SK-N-SH (cell line): Measurements from ENCODE around the gene GPR107.

ENCODE experiments used
- CHD2 ChIP-seq: fragments of 150-350 bp; IDR thresholded peaks from 2 replicates; pipeline ENCODE4 v1.6.1; 2018; ENCODE audit warnings: low read length; ENCODE audit not compliant: partially characterized antibody
- GABPA ChIP-seq: IDR thresholded peaks from 2 replicates; pipeline ENCODE4 v1.4.0; 2012; ENCODE audit warnings: low read depth, mild to moderate bottlenecking
- POLR2AphosphoS5 ChIP-seq: IDR thresholded peaks from 2 replicates; pipeline ENCODE4 v1.6.1; 2012; ENCODE audit warnings: low read depth, low read length
- TAF1 ChIP-seq: IDR thresholded peaks from 2 replicates; pipeline ENCODE4 v1.6.1; 2012; ENCODE audit warnings: low read depth, mild to moderate bottlenecking, low read length, moderate library complexity, borderline replicate concordance

GRCh38 chr9:130104491-130105193 is 50.9 kb downstream of the GPR107 start:
- no peak for TF ChIP-seq POLR2AphosphoS5
- TF ChIP-seq TAF1 = no peak
- no peak for TF ChIP-seq CHD2
- no peak for TF ChIP-seq GABPA
